H1 (cell line): ENCODE results near the gene BRSK2. TPM values are rescaled to one million over a fixed set of nuclear protein-coding genes. Genes with fewer than 3 reads are reported as not detected.

Experiments used
- CTCF ChIA-PET: fragments of 300-600 bp; sonication (Branson Sonifier 250); formaldehyde crosslinking; loops from one replicate; lab custom pipeline; 2021; ENCODE audit not compliant: partially characterized antibody; lab: Charles Lee
- POLR2A ChIA-PET: fragments of 300-600 bp; sonication (Branson Sonifier 250); formaldehyde crosslinking; loops from one replicate; lab custom pipeline; 2021; ENCODE audit warnings: inconsistent platforms; ENCODE audit not compliant: partially characterized antibody; lab: Charles Lee
- DNase-seq, 2 experiments: peaks; one replicate each; pipeline versions ENCODE4 v3.0.0 to v3.0.0-alpha.2; 2010 to 2022; ENCODE audit warnings: low spot score in 2 of 2, low read depth in 1 of 2, mixed read lengths in 1 of 2
- FAIRE-seq: peaks from 2 replicates; lab custom pipeline; 2011; peaks lifted over from hg19 to GRCh38; lab: Jason Lieb, UNC
- H2AFZ ChIP-seq: 2 replicates; pipeline ENCODE4 v1.8.1; 2012; ENCODE audit warnings: low read length, inconsistent platforms
- H2AK5ac ChIP-seq: 2 replicates; pipeline ENCODE4 v1.6.1; 2013; ENCODE audit warnings: low read depth, low read length
- H2BK120ac ChIP-seq: replicated peaks from 2 replicates; pipeline ENCODE3; 2013; ENCODE audit warnings: low read depth, low read length, inconsistent platforms
- H2BK12ac ChIP-seq: 2 replicates; pipeline ENCODE4 v1.6.1; 2013; ENCODE audit warnings: low read depth, low read length
- H2BK15ac ChIP-seq: 2 replicates; pipeline ENCODE4 v1.6.1; 2013; ENCODE audit warnings: low read length
- H2BK20ac ChIP-seq: 2 replicates; pipeline ENCODE4 v1.6.1; 2013; ENCODE audit warnings: low read length
- H2BK5ac ChIP-seq: 2 replicates; pipeline ENCODE4 v1.6.1; 2013; ENCODE audit warnings: low read depth, low read length
- H3K14ac ChIP-seq: 2 replicates; pipeline ENCODE4 v1.6.1; 2013; ENCODE audit warnings: inconsistent platforms; ENCODE audit not compliant: insufficient read length
- H3K18ac ChIP-seq: 2 replicates; pipeline ENCODE4 v1.6.1; 2013; ENCODE audit warnings: low read length; ENCODE audit errors: extremely low read depth
- H3K23ac ChIP-seq: 2 replicates; pipeline ENCODE4 v1.6.1; 2013; ENCODE audit warnings: inconsistent platforms; ENCODE audit not compliant: insufficient read length
- H3K23me2 ChIP-seq: 2 replicates; pipeline ENCODE4 v1.6.1; 2013; ENCODE audit warnings: low read depth, low read length
- H3K27ac ChIP-seq: 2 replicates; pipeline ENCODE4 v1.6.1; 2011; ENCODE audit warnings: low read depth, low read length, inconsistent platforms
- H3K27me3 ChIP-seq, 4 experiments: replicated peaks in 1 of 4; 1 replicate in 1 of 4; 2 replicates in 3 of 4; pipeline versions ENCODE4 v1.6.1 to v1.8.1; 2011 to 2013; ENCODE audit warnings: low read length in 3 of 4, mild to moderate bottlenecking in 3 of 4, inconsistent platforms in 2 of 4, mixed read lengths in 2 of 4, moderate library complexity in 1 of 4; ENCODE audit not compliant: control insufficient read depth in 3 of 4, insufficient read depth in 3 of 4; ENCODE audit errors: extremely low read depth in 1 of 4
- H3K36me3 ChIP-seq, 4 experiments: 2 replicates each; pipeline versions ENCODE4 v1.6.1 to v1.8.1; 2011 to 2013; ENCODE audit warnings: mild to moderate bottlenecking in 4 of 4, low read length in 3 of 4, moderate library complexity in 2 of 4, control low read depth in 1 of 4, inconsistent platforms in 1 of 4; ENCODE audit not compliant: insufficient read depth in 4 of 4, control insufficient read depth in 2 of 4
- H3K4ac ChIP-seq: replicated peaks from 2 replicates; pipeline ENCODE3; 2013; ENCODE audit warnings: low read length, low read depth, mixed read lengths, inconsistent platforms; ENCODE audit not compliant: insufficient read length
- H3K4me1 ChIP-seq, 4 experiments: replicated peaks in 1 of 4; 1 replicate in 1 of 4; 2 replicates in 3 of 4; pipeline versions ENCODE4 v1.6.1 to v1.8.1; 2011 to 2013; ENCODE audit warnings: low read length in 3 of 4, inconsistent platforms in 2 of 4, mixed read lengths in 1 of 4; ENCODE audit not compliant: insufficient read depth in 4 of 4, control insufficient read depth in 3 of 4
- H3K4me2 ChIP-seq, 2 experiments: 2 replicates each; pipeline versions ENCODE4 v1.6.1 to v1.8.1; 2011 to 2013; ENCODE audit warnings: low read depth in 2 of 2, low read length in 2 of 2, control low read depth in 1 of 2, inconsistent platforms in 1 of 2, mild to moderate bottlenecking in 1 of 2; ENCODE audit not compliant: insufficient read depth in 1 of 2
- H3K4me3 ChIP-seq, 4 experiments: fragments of 200-600, 300-600 bp in 1 of 4; sonication (generic), shearing (Covaris generic), sonication (Bioruptor Twin) in 1 of 4; 2 replicates each; pipeline versions ENCODE4 v1.5.1 to v1.8.1; 2011 to 2016; ENCODE audit warnings: low read length in 4 of 4, low read depth in 3 of 4, control low read depth in 2 of 4, inconsistent platforms in 2 of 4, mild to moderate bottlenecking in 2 of 4, mixed read lengths in 1 of 4, moderate library complexity in 1 of 4; ENCODE audit not compliant: insufficient read depth in 2 of 4; ENCODE audit errors: extremely low read depth in 1 of 4
- H3K56ac ChIP-seq: replicated peaks from 2 replicates; pipeline ENCODE3; 2013; ENCODE audit warnings: low read depth, mild to moderate bottlenecking, mixed read lengths, low read length, inconsistent platforms; ENCODE audit not compliant: insufficient read length
- H3K79me1 ChIP-seq: 2 replicates; pipeline ENCODE4 v1.6.1; 2013; ENCODE audit warnings: low read depth, low read length, control low read depth
- H3K79me2 ChIP-seq, 2 experiments: 2 replicates each; pipeline versions ENCODE4 v1.6.1 to v1.8.1; 2012 to 2013; ENCODE audit warnings: low read length in 2 of 2, mild to moderate bottlenecking in 2 of 2, inconsistent platforms in 1 of 2; ENCODE audit not compliant: insufficient read depth in 2 of 2, control insufficient read depth in 1 of 2
- H3K9ac ChIP-seq, 4 experiments: replicated peaks in 1 of 4; 1 replicate in 1 of 4; 2 replicates in 3 of 4; pipeline versions ENCODE4 v1.6.1 to v1.8.1; 2011 to 2013; ENCODE audit warnings: low read depth in 3 of 4, low read length in 3 of 4, control low read depth in 2 of 4, mild to moderate bottlenecking in 2 of 4, moderate library complexity in 2 of 4, inconsistent platforms in 1 of 4; ENCODE audit errors: extremely low read depth in 1 of 4
- H3K9me3 ChIP-seq, 2 experiments: 2 replicates each; pipeline versions ENCODE4 v1.6.1 to v1.8.1; 2012 to 2013; ENCODE audit warnings: mild to moderate bottlenecking in 2 of 2, moderate library complexity in 2 of 2, control low read depth in 1 of 2, inconsistent platforms in 1 of 2, low read depth in 1 of 2, low read length in 1 of 2, mixed read lengths in 1 of 2; ENCODE audit not compliant: insufficient read depth in 2 of 2
- H4K20me1 ChIP-seq, 2 experiments: replicated peaks in 1 of 2; 2 replicates each; pipeline versions ENCODE3 to v1.8.1; 2011 to 2013; ENCODE audit warnings: inconsistent platforms in 2 of 2, low read length in 2 of 2, mild to moderate bottlenecking in 1 of 2; ENCODE audit not compliant: insufficient read depth in 2 of 2, control insufficient read depth in 1 of 2
- H4K5ac ChIP-seq: 2 replicates; pipeline ENCODE4 v1.6.1; 2013; ENCODE audit warnings: low read length, low read depth, mixed read lengths, inconsistent platforms; ENCODE audit not compliant: insufficient read length
- H4K8ac ChIP-seq: 2 replicates; pipeline ENCODE4 v1.8.0; 2013; ENCODE audit warnings: mild to moderate bottlenecking, moderate library complexity, low read length, inconsistent platforms; ENCODE audit not compliant: insufficient read depth; ENCODE audit errors: extremely low read depth
- H4K91ac ChIP-seq: replicated peaks from 2 replicates; pipeline ENCODE3; 2013; ENCODE audit warnings: low read length, mixed read lengths, inconsistent platforms; ENCODE audit not compliant: insufficient read length
- CHD2 ChIP-seq: IDR thresholded peaks from 2 replicates; pipeline ENCODE4 v1.6.1; 2012; ENCODE audit warnings: low read length, improper control_type of control experiment
- GABPA ChIP-seq: IDR thresholded peaks from 2 replicates; pipeline ENCODE4 v1.6.1; 2011; ENCODE audit warnings: mild to moderate bottlenecking, low read length, moderate library complexity, borderline replicate concordance; ENCODE audit not compliant: insufficient read depth
- JUN ChIP-seq: IDR thresholded peaks from 2 replicates; pipeline ENCODE4 v1.6.1; 2011; ENCODE audit warnings: low read depth, mild to moderate bottlenecking, improper control_type of control experiment, low read length
- POLR2AphosphoS5 ChIP-seq: IDR thresholded peaks from 2 replicates; pipeline ENCODE4 v1.6.1; 2011; ENCODE audit warnings: low read depth, low read length
- POU5F1 ChIP-seq: IDR thresholded peaks from 2 replicates; pipeline ENCODE4 v1.6.1; 2011; ENCODE audit warnings: low read depth, mild to moderate bottlenecking, low read length, moderate library complexity
- RAD21 ChIP-seq, 2 experiments: IDR thresholded peaks in 1 of 2; conservative IDR thresholded peaks in 1 of 2; 2 replicates each; pipeline ENCODE4 v1.6.1; 2011; ENCODE audit warnings: low read depth in 2 of 2, low read length in 2 of 2, improper control_type of control experiment in 1 of 2, inconsistent platforms in 1 of 2, mild to moderate bottlenecking in 1 of 2, moderate library complexity in 1 of 2
- RNF2 ChIP-seq: fragments of 200-900, 300-1000 bp; sonication (generic); IDR thresholded peaks from 2 replicates; pipeline ENCODE4 v1.7.1; 2016; ENCODE audit warnings: borderline replicate concordance, low read depth, mild to moderate bottlenecking, antibody characterized with exemption, low read length; ENCODE audit not compliant: poor library complexity, severe bottlenecking; ENCODE audit errors: missing control alignments
- SIN3A ChIP-seq, 2 experiments: IDR thresholded peaks in 1 of 2; conservative IDR thresholded peaks in 1 of 2; 2 replicates each; pipeline ENCODE4 v1.6.1; 2011 to 2012; ENCODE audit warnings: low read length in 2 of 2, improper control_type of control experiment in 1 of 2, low read depth in 1 of 2, mild to moderate bottlenecking in 1 of 2
- SP1 ChIP-seq: IDR thresholded peaks from 2 replicates; pipeline ENCODE4 v1.6.1; 2011; ENCODE audit warnings: low read depth, low read length
- SP4 ChIP-seq: IDR thresholded peaks from 2 replicates; pipeline ENCODE4 v1.6.1; 2012; ENCODE audit warnings: low read length, inconsistent platforms
- USF2 ChIP-seq: IDR thresholded peaks from 2 replicates; pipeline ENCODE4 v1.6.1; 2011; ENCODE audit warnings: low read length, improper control_type of control experiment
- ZNF274 ChIP-seq: IDR thresholded peaks from 2 replicates; pipeline ENCODE4 v1.7.0; 2012; ENCODE audit warnings: low read length, borderline replicate concordance; ENCODE audit errors: extremely low read depth
- WGBS, 2 experiments: shearing (Covaris generic) in 1 of 2; methylation state at CpG; one replicate each; pipeline versions ENCODE4 v1.1.6 to v1.1.7; 2013 to 2015; ENCODE audit warnings: low lambda C conversion rate in 2 of 2, mixed read lengths in 2 of 2, inconsistent platforms in 1 of 2, low coverage in 1 of 2, missing lambda C conversion rate in 1 of 2; ENCODE audit not compliant: insufficient replicate concordance in 2 of 2, insufficient coverage in 1 of 2, insufficient read length in 1 of 2; ENCODE audit errors: extremely low coverage in 1 of 2, missing lambda C conversion rate in 1 of 2; 5-methylcytosine and 5-hydroxymethylcytosine counted together
- polyA plus RNA-seq, 7 experiments: library from polyadenylated mRNA; depleted of rRNA in 3 of 7; stranded (reverse) in 5 of 7; unstranded in 2 of 7; fragments of >200 nt in 5 of 7; fragments of 200-250 nt in 2 of 7; gene quantifications; 1 replicate in 5 of 7; 2 replicates in 1 of 7; 4 replicates in 1 of 7; pipeline versions ENCODE4 v1.2.1 to v1.2.3, GENCODE V29; 2011 to 2013; ENCODE audit warnings: missing spikeins in 2 of 7, mixed read lengths in 2 of 7
- total RNA-seq: library from RNA; stranded (reverse); fragmentation: NEBNext Ultra II Directional; extraction: Animal tissue kit (Norgen Biotek cat#: 25700); gene quantifications from 2 replicates; pipeline ENCODE4 v1.2.1, GENCODE V29; 2021

BRSK2 gene
- total and polyA plus RNA-seq, 2 of the 8 experiments (the other 6 are each of a cell fraction or from before 2014, with no cell fraction given), result 17.3 to 27.1 TPM

GRCh38 chr11:1444321-1444720 lies 54.6 kb downstream of the BRSK2 start:
- H4K8ac ChIP-seq, result no peak overlapping the region
- H3K27me3 ChIP-seq, result no peaks in the 10 kb centered on the region
- no peak overlapping the region for H3K18ac ChIP-seq
- H2BK15ac ChIP-seq, result no peak overlapping the region
- H2BK12ac ChIP-seq, result no peak overlapping the region
- peaks cover 0 to 30% (median 2%) of the 10 kb centered on the region in 4 experiments; a peak in 4 of 8 replicates for H3K36me3 ChIP-seq
- TF ChIP-seq SP4 (no peak), RNF2 (no peak), GABPA (no peak), USF2 (no peak), POU5F1 (no peak), RAD21 (IDR thresholded peaks at IDR 0.05 in 1 of 2, conservative IDR thresholded peaks at IDR 0.05 in 1 of 2; ENCODE audit: low read depth in 2 of 2, low read length in 2 of 2) (no peak), CHD2 (no peak), POLR2AphosphoS5 (no peak), ZNF274 (no peak), SIN3A (conservative IDR thresholded peaks at IDR 0.05 in 1 of 2, IDR thresholded peaks at IDR 0.05 in 1 of 2; ENCODE audit: low read depth in 1 of 2, low read length in 2 of 2) (no peak), JUN (no peak), SP1 (no peak)
- no peak overlapping the region for H4K5ac ChIP-seq
- no peak overlapping the region for H3K56ac ChIP-seq
- H3K27ac ChIP-seq, result no peak overlapping the region
- no peak overlapping the region for H3K4ac ChIP-seq
- CTCF ChIA-PET, result no interaction called here
- no peaks in the 10 kb centered on the region for H3K79me2 ChIP-seq
- H3K4me3 ChIP-seq, result no peak overlapping the region
- no peak overlapping the region for H2AK5ac ChIP-seq
- FAIRE-seq (no peak), DNase-seq (no peak)
- no peak overlapping the region for H3K14ac ChIP-seq
- no peak overlapping the region for H3K9ac ChIP-seq
- H3K4me2 ChIP-seq, result no peak overlapping the region
- peaks cover 0 to 6% of the 10 kb centered on the region in 2 experiments for H4K20me1 ChIP-seq
- POLR2A ChIA-PET, result no interaction called here
- peaks cover 0 to 3% (median 0%) of the 10 kb centered on the region in 4 experiments; a peak in 2 of 7 replicates for H3K4me1 ChIP-seq
- H3K23ac ChIP-seq, result no peak overlapping the region
- no peak overlapping the region for H2AFZ ChIP-seq
- H2BK20ac ChIP-seq, result no peak overlapping the region
- no peak overlapping the region for H4K91ac ChIP-seq
- WGBS, 2 experiments, result 100% methylated on average over 4 of the region's 11 CpGs; no CpG with 5 or more reads in 1 of the 2 experiments
- H3K79me1 ChIP-seq, result no peaks in the 10 kb centered on the region
- no peaks in the 10 kb centered on the region for H3K23me2 ChIP-seq
- H2BK120ac ChIP-seq, result no peak overlapping the region
- H2BK5ac ChIP-seq, result no peak overlapping the region
- no peaks in the 10 kb centered on the region for H3K9me3 ChIP-seq
